ENCODE results near the gene CHST14. TPM values are rescaled to one million over a fixed set of nuclear protein-coding genes. Genes with fewer than 3 reads are reported as not detected.

Gene CHST14
- total and polyA plus RNA-seq, 2 of the 8 experiments (the other 6 are each of a cell fraction or from before 2014, with no cell fraction given), result 13.4 to 20.3 TPM

DNA sequence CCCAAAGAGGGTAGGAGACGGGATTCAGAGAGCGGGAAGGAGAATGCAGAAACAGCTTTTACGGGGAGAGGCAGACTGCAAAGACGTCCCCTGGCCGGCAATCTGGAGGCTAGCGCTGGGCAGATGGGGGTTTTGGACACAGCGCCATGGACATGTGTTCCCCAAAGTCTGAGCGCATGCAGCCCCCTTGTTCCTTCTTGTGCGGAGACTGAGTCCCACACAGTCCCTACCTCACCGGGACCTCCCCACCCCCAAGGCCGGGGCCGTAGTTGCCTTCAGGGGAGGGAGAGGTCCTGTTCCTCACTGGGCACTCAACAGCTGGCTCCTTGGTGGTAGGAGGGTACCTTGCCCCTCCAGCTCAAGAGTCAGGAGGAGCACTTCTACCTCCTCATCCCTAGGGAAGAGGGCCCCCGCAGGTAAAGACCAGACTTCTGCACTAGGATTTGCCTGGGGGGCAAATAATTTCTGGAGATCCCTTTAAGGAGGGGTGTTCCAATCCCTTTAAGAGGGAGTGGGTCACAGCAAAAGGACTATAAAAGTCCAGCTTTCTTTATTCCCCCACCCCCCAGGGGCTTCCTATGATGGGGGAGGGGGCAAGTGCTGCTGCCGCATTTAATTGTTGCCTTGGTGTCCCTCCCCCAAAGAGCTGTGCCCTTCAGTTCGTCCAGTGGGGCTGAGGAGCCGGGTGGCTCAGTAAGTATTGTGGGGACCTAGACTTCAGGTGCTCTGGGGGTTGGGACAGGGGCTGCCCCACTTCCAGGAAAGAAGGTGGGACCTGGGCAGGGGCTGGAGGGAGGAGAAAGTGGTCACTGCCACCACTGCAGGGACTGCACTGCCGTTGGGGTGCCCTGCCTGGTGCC is 33.7 kb upstream of the CHST14 start (continued):
- TF ChIP-seq HDAC2 (IDR thresholded peaks at IDR 0.05; ENCODE audit: borderline replicate concordance in 1 of 2, low read depth in 2 of 2, low read length in 2 of 2) (no peak), TEAD4 (IDR thresholded peaks at IDR 0.05; ENCODE audit: low read depth, low read length) (no peak), EZH2 (IDR thresholded peaks at IDR 0.05; ENCODE audit: low read depth, low read length, severe bottlenecking) (no peak), RFX5 (IDR thresholded peaks at IDR 0.05; ENCODE audit: borderline replicate concordance, low read depth, low read length) (no peak), SP2 (IDR thresholded peaks at IDR 0.05; ENCODE audit: low read length) (no peak), POLR2AphosphoS5 (IDR thresholded peaks at IDR 0.05; ENCODE audit: low read depth, low read length) (no peak)
- TF ChIP-seq, protein P1, sequence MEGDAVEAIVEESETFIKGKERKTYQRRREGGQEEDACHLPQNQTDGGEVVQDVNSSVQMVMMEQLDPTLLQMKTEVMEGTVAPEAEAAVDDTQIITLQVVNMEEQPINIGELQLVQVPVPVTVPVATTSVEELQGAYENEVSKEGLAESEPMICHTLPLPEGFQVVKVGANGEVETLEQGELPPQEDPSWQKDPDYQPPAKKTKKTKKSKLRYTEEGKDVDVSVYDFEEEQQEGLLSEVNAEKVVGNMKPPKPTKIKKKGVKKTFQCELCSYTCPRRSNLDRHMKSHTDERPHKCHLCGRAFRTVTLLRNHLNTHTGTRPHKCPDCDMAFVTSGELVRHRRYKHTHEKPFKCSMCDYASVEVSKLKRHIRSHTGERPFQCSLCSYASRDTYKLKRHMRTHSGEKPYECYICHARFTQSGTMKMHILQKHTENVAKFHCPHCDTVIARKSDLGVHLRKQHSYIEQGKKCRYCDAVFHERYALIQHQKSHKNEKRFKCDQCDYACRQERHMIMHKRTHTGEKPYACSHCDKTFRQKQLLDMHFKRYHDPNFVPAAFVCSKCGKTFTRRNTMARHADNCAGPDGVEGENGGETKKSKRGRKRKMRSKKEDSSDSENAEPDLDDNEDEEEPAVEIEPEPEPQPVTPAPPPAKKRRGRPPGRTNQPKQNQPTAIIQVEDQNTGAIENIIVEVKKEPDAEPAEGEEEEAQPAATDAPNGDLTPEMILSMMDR (IDR thresholded peaks at IDR 0.05; ENCODE audit: control extremely low read depth in 1 of 3, insufficient read depth in 1 of 3, low read depth in 1 of 3, low read length in 3 of 3), result peak in 1 of 3 experiments; percentile 14; a peak in 1 of 4 replicates
- TF ChIP-seq, protein P2, sequence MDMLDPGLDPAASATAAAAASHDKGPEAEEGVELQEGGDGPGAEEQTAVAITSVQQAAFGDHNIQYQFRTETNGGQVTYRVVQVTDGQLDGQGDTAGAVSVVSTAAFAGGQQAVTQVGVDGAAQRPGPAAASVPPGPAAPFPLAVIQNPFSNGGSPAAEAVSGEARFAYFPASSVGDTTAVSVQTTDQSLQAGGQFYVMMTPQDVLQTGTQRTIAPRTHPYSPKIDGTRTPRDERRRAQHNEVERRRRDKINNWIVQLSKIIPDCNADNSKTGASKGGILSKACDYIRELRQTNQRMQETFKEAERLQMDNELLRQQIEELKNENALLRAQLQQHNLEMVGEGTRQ (IDR thresholded peaks at IDR 0.05; ENCODE audit: low read length), result no peak
